ENCODE measurements around the gene TFDP1. TPM values are rescaled to one million over a fixed set of nuclear protein-coding genes. Genes with fewer than 3 reads are reported as not detected.
"Not testable (repeated sequence)": the region's sequence is repeated elsewhere in the genome, so short reads cannot be mapped to it uniquely, and the experiment has no call there.

The TFDP1 gene
- total RNA-seq, 6 experiments from 2014 or later: 121 to 155 (median 150) TPM

GRCh38 chr13:113589961-113590339 is 5.4 kb downstream of the TFDP1 start:
- H3K4me3 Mint-ChIP-seq: no peak overlapping the region
- H3K9me3 Mint-ChIP-seq: no peaks in the 10 kb centered on the region
- H3K4me1 Mint-ChIP-seq (ENCODE audit: low read depth): peaks cover 19% of the 10 kb centered on the region
- H3K27ac Mint-ChIP-seq: no peak overlapping the region
- DNase-seq: no peak
- H3K27me3 Mint-ChIP-seq (ENCODE audit: insufficient read depth): peaks cover 2% of the 10 kb centered on the region
- H3K36me3 Mint-ChIP-seq (ENCODE audit: low read depth): peaks cover 26% of the 10 kb centered on the region
- no peak for TF ChIP-seq CTCF (IDR thresholded peaks at IDR 0.05)

- Mint-ChIP-seq H3K27me3 (ENCODE audit: insufficient read depth) (peaks cover 4% of the 10 kb centered on the region), H3K36me3 (ENCODE audit: low read depth) (peaks cover 35% of the 10 kb centered on the region), H3K4me3 (no peak overlapping the region), H3K27ac (no peak overlapping the region), H3K4me1 (ENCODE audit: low read depth) (peaks cover 10% of the 10 kb centered on the region), H3K9me3 (no peaks in the 10 kb centered on the region)
- no peak for TF ChIP-seq CTCF (IDR thresholded peaks at IDR 0.05)
- no peak for DNase-seq
These were observed 7.2 kb downstream of the TFDP1 start for GRCh38 chr13:113591750-113592149.

- H3K36me3 Mint-ChIP-seq (ENCODE audit: low read depth): peaks cover 36% of the 10 kb centered on the region
These were observed 8.0 kb downstream of the TFDP1 start for GRCh38 chr13:113592571-113592970.

GRCh38 chr13:113594066-113594821 is 9.7 kb downstream of the TFDP1 start:
- H3K9me3 Mint-ChIP-seq; H3K4me3 Mint-ChIP-seq; DNase-seq; H3K4me1 Mint-ChIP-seq (ENCODE audit: low read depth); H3K27ac Mint-ChIP-seq; H3K27me3 Mint-ChIP-seq (ENCODE audit: insufficient read depth): not testable (repeated sequence)
- peaks cover 43% of the 10 kb centered on the region for H3K36me3 Mint-ChIP-seq (ENCODE audit: low read depth)

More at GRCh38 chr13:113592571-113592970, 8.0 kb downstream of the TFDP1 start:
- Mint-ChIP-seq H3K4me3 (no peak overlapping the region), H3K27ac (no peak overlapping the region), H3K27me3 (ENCODE audit: insufficient read depth) (peaks cover 4% of the 10 kb centered on the region), H3K9me3 (no peaks in the 10 kb centered on the region), H3K4me1 (ENCODE audit: low read depth) (peaks cover 10% of the 10 kb centered on the region)
- no peak for DNase-seq
- no peak for TF ChIP-seq CTCF (IDR thresholded peaks at IDR 0.05)

GRCh38 chr13:113595131-113595530 is 10.6 kb downstream of the TFDP1 start:
- H3K9me3 Mint-ChIP-seq: peaks cover 6% of the 10 kb centered on the region; the same call in 1 of the 2 replicates
- H3K4me1 Mint-ChIP-seq (ENCODE audit: low read depth): no peaks in the 10 kb centered on the region
- no peak overlapping the region for H3K4me3 Mint-ChIP-seq
- peaks cover 3% of the 10 kb centered on the region for H3K27me3 Mint-ChIP-seq (ENCODE audit: insufficient read depth)
- no peak for DNase-seq
- H3K27ac Mint-ChIP-seq: no peak overlapping the region
- H3K36me3 Mint-ChIP-seq (ENCODE audit: low read depth): peaks cover 52% of the 10 kb centered on the region
- no peak for TF ChIP-seq CTCF (IDR thresholded peaks at IDR 0.05)

GRCh38 chr13:113596321-113597200 is 12.0 kb downstream of the TFDP1 start:
- Mint-ChIP-seq H3K27ac (no peak overlapping the region), H3K9me3 (peaks cover 6% of the 10 kb centered on the region; the same call in 1 of the 2 replicates), H3K36me3 (ENCODE audit: low read depth) (peaks cover 54% of the 10 kb centered on the region), H3K4me1 (ENCODE audit: low read depth) (no peaks in the 10 kb centered on the region), H3K4me3 (no peak overlapping the region), H3K27me3 (ENCODE audit: insufficient read depth) (peaks cover 3% of the 10 kb centered on the region)
- TF ChIP-seq CTCF (IDR thresholded peaks at IDR 0.05): no peak
- no peak for DNase-seq
